Mammary epithelial cell (primary cell): ENCODE results near the gene KCNIP3.

ENCODE experiments used
- EZH2 ChIP-seq: IDR thresholded peaks from 2 replicates; pipeline ENCODE4 v1.6.1; 2012; ENCODE audit warnings: low read length, inconsistent platforms, borderline replicate concordance
- TF ChIP-seq, protein P1 (sequence below), 2 donors: IDR thresholded peaks in 1 of 2; conservative IDR thresholded peaks in 1 of 2; 2 replicates each; pipeline ENCODE4 v1.5.1; 2011 to 2012; ENCODE audit warnings: inconsistent platforms in 2 of 2, low read length in 2 of 2, mild to moderate bottlenecking in 2 of 2, control low read depth in 1 of 2, low read depth in 1 of 2; ENCODE audit not compliant: insufficient read depth in 1 of 2; ENCODE audit errors: extremely low read depth in 1 of 2

GRCh38 chr2:95372216-95372829 lies 75.2 kb downstream of the KCNIP3 start:
- TF ChIP-seq, protein P1, sequence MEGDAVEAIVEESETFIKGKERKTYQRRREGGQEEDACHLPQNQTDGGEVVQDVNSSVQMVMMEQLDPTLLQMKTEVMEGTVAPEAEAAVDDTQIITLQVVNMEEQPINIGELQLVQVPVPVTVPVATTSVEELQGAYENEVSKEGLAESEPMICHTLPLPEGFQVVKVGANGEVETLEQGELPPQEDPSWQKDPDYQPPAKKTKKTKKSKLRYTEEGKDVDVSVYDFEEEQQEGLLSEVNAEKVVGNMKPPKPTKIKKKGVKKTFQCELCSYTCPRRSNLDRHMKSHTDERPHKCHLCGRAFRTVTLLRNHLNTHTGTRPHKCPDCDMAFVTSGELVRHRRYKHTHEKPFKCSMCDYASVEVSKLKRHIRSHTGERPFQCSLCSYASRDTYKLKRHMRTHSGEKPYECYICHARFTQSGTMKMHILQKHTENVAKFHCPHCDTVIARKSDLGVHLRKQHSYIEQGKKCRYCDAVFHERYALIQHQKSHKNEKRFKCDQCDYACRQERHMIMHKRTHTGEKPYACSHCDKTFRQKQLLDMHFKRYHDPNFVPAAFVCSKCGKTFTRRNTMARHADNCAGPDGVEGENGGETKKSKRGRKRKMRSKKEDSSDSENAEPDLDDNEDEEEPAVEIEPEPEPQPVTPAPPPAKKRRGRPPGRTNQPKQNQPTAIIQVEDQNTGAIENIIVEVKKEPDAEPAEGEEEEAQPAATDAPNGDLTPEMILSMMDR (conservative IDR thresholded peaks at IDR 0.05 in 1 of 2, IDR thresholded peaks at IDR 0.05 in 1 of 2; ENCODE audit: extremely low read depth in 1 of 2, insufficient read depth in 1 of 2, low read depth in 1 of 2, low read length in 2 of 2): no peak
- TF ChIP-seq EZH2: no peak
